Frontal cortex (tissue), 4 donors: ENCODE results near the gene PDAP1. TPM values are rescaled to one million over a fixed set of nuclear protein-coding genes. Genes with fewer than 3 reads are reported as not detected.
A peak's percentile ranks its signal among the peaks of the same experiment; 100 is the strongest.
"Not testable (repeated sequence)": the region's sequence is repeated elsewhere in the genome, so short reads cannot be mapped to it uniquely, and the experiment has no call there.

Experiments used
- DNase-seq, 2 donors: peaks; one replicate each; pipeline ENCODE4 v3.0.0; 2012; ENCODE audit warnings: low spot score in 2 of 2
- FAIRE-seq: peaks from 2 replicates; lab custom pipeline; 2012; peaks lifted over from hg19 to GRCh38; lab: Jason Lieb, UNC
- total RNA-seq: library from RNA; depleted of rRNA; stranded (reverse); fragments of >200 nt; gene quantifications from one replicate; pipeline ENCODE4 v1.2.3, GENCODE V29; 2014
- donor health status: control.
- donor health status: control.
- donor health status: control.

Gene PDAP1
- total RNA-seq, 1 donor from 2014 or later, result 15.1 TPM

DNA sequence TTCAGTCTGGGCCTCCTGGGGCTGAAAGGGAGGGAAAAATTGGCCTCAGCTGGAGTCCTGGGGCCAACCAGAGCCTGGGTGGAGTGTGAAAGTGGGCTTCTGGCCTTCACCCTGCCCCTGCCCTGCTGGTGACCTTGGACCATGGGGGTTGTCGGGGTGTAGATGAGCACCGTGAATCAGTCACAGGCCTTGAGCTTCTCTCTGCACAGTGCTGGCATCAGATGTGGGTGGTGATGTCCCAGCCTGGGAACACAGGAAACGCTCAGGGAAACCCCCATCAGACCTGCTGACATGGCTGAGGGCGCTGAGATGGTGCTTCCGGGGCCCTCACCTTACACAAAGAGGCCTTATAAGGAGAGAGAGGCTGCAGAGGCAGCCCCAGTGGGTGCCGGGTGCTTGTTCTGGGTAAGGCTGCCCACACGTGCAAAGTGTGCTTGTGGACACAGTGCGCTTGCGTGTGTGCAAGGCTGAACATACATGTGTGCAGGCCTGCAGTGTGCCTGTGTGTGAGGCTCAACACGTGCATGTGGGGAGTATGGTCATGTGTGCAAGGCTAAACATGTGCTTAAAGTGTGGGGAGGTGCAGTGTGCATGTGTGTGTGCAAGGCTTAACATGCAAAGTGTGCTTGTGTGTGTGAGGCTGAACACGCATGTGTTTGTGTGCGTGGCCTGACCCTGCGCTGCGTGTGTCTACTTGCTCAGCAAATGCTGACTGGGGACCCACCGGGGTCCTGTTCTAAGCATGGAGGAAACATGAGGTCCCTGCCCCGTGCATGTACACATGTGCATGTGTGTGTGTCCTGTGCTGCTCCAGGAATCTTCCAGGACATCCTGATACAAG is 27.4 kb downstream of the PDAP1 start:
- FAIRE-seq, result no peak
- no peak for DNase-seq

- FAIRE-seq (no peak), DNase-seq (peak in 1 of 2 donors; percentile 31)
Observed at GRCh38 chr7:99380032-99380822, 28.2 kb downstream of the PDAP1 start.

GRCh38 chr7:99379693-99380031 is 28.7 kb downstream of the PDAP1 start:
- not testable (repeated sequence) for FAIRE-seq, DNase-seq

DNA sequence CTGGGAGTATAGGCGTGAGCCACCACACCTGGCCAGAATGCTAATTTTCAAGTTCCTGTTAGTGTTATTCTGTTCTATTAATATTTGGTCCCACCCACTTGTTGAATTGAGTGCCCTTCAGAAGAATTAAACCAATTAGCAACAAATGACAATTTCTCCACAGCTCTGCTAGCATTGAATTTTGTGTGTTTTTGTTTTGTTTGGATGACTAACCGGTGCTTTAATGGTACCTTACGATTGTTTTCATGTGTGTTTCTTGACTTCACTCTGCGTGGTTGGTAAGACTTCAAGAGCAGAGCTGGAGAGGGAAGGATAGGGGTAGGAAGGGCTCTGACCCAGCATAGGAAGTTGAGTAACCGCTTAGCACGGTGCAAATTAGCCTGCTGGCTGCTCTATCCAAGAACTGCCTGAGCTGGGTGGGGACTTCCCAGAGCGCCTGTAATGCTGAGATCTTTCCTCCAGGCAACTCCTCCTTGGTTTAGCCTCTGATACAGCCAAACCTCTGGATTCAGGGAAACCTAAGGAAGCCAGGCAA is 29.3 kb downstream of the PDAP1 start:
- DNase-seq (peak in 1 of 2 donors; percentile 55), FAIRE-seq (no peak)

- DNase-seq (peak; percentile 76 to 81), FAIRE-seq (no peak)
Observed at GRCh38 chr7:99375070-99375807, 33.2 kb downstream of the PDAP1 start.

GRCh38 chr7:99374111-99375064 is 34.0 kb downstream of the PDAP1 start, which contains the start of gene ARPC1B:
TSS of gene ARPC1B (plus strand) at chr7:99374730. CDS start at chr7:99385715, 10,985 bp downstream.
- DNase-seq (peak; percentile 77 to 85), FAIRE-seq (no peak)

- FAIRE-seq (no peak), DNase-seq (no peak)
Observed at GRCh38 chr7:99373091-99374066, 35.0 kb downstream of the PDAP1 start.

DNA sequence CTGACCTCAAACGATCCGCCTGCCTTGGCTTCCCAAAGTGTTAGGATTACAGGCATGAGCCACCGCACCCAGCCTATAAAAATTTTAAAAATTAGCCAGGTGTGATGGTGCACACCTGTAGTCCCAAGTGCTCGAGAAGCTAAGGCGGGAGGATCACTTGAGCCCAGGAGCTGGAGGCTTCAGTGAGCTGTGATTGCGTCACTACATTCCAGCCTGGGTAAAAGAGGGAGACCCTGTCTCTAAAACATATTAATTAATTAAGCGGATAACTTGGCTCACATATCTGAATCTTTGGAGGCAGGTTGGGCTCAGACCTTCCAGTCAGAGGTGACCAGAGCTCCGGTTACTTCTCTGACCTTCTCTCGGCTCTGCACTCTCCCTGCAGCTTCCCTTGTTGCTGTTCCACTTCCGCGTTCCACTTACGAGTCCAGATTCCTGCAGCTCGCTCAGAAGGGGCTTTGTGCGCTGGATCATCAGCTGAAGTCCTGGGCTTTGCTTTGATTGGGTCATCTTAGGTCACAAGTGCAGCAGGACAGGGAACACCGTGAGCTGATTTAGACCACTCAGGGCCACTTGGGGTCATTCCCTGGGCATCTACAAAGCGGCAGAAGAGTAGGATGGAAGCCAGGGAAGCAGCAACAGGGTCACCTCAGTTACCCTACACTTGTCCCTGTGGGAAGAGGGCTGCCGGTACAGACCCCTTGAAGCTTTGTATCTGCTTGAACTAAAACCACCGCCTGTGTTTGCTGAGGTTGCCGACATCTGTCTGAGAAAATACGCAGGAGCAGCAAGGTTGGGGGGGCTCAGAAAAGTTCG is 35.9 kb downstream of the PDAP1 start:
- DNase-seq, result no peak

DNA sequence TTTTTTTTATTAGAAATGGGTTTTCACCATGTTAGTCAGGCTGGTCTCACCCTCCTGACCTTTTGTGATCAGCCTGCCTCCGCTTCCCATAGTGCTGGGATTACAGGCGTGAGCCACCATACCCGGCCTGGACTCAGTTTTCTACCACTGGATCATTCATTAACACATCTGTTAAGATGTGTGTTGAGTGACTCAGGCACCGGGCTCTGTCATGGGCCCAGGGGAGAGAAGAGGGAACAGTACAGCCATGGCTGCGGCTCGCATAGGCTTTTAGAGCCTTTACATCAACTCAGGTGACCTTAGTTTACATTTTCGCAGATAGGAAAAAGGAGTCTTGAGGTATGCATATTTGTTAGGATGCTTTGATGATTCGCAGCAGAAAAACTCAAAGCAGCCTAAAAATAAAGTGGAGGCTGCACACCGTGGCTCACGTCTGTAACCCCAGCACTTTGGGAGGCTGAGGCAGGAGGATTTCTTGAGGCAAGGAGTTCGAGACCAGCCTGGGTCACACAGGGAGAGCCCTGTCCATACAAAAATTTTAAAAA is 36.9 kb downstream of the PDAP1 start:
- no peak for FAIRE-seq
- DNase-seq, result no peak

More for the DNA sequence above, 35.9 kb downstream of the PDAP1 start:
- no peak for FAIRE-seq

GRCh38 chr7:99369767-99370391 is 38.5 kb downstream of the PDAP1 start:
- no peak for DNase-seq
- FAIRE-seq, result no peak

- no peak for DNase-seq
- no peak for FAIRE-seq
Observed at GRCh38 chr7:99368750-99369389, 39.5 kb downstream of the PDAP1 start.

GRCh38 chr7:99366646-99367045 is 41.8 kb downstream of the PDAP1 start:
- FAIRE-seq, result no peak
- DNase-seq, result no peak

GRCh38 chr7:99365318-99366141 is 42.9 kb downstream of the PDAP1 start:
- peak in 1 of 2 donors; percentile 50 for DNase-seq
- no peak for FAIRE-seq

- FAIRE-seq, result no peak
- no peak for DNase-seq
Observed at GRCh38 chr7:99363286-99363685, 45.1 kb downstream of the PDAP1 start.

DNA sequence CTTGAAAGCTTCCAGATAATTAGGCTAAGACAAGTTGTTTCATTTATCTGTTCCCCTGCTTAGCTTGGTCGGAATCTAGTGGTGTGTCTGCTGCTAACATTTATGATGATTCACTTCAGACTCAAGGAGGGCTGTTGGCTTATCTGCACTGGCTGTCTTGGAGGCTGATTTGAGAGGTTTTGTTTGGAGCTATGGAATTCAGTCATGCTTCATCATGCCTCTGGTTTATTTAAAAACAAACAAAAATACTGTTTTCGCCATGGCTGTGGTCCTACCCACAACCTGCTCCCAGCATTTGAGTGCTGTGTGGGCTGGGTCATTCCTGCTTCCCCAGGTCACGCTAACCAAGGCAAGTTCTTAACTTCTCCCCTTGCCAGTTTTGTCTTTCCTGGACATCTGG is 45.6 kb downstream of the PDAP1 start:
- DNase-seq, result no peak
- FAIRE-seq, result no peak
